Panc1 (cell line): ENCODE data around the gene ZSCAN25.

ENCODE experiments used
- CTCF ChIP-seq: fragments of 450-650 bp; IDR thresholded peaks from 2 replicates; pipeline ENCODE4 v1.5.1; 2017; ENCODE audit warnings: mild to moderate bottlenecking
- POLR2AphosphoS5 ChIP-seq: IDR thresholded peaks from 2 replicates; pipeline ENCODE4 v1.6.1; 2012; ENCODE audit warnings: mild to moderate bottlenecking, low read depth, low read length, moderate library complexity
- REST ChIP-seq, 2 experiments: IDR thresholded peaks; 2 replicates each; pipeline ENCODE4 v1.6.1; 2011 to 2012; ENCODE audit warnings: low read depth in 2 of 2, control low read depth in 1 of 2, low read length in 1 of 2, mild to moderate bottlenecking in 1 of 2, moderate library complexity in 1 of 2; ENCODE audit not compliant: insufficient read depth in 1 of 2
- SIN3A ChIP-seq: IDR thresholded peaks from 2 replicates; pipeline ENCODE4 v1.6.1; 2012; ENCODE audit warnings: low read depth, mild to moderate bottlenecking, low read length, moderate library complexity, borderline replicate concordance; ENCODE audit not compliant: insufficient read depth
- TCF7L2 ChIP-seq: IDR thresholded peaks from 2 replicates; pipeline ENCODE4 v1.6.1; 2011; ENCODE audit warnings: mild to moderate bottlenecking, low read depth, low read length, inconsistent platforms

- TF ChIP-seq POLR2AphosphoS5 (no peak), CTCF (no peak), TCF7L2 (no peak), SIN3A (no peak), REST (IDR thresholded peaks at IDR 0.05; ENCODE audit: insufficient read depth in 1 of 2, low read depth in 2 of 2, low read length in 1 of 2) (no peak)
Observed at GRCh38 chr7:99651290-99651689, 34.5 kb downstream of the ZSCAN25 start.
